ENCODE measurements around the gene WDR27.
A peak's percentile ranks its signal among the peaks of the same experiment; 100 is the strongest.
"Not testable (repeated sequence)": the region's sequence is repeated elsewhere in the genome, so short reads cannot be mapped to it uniquely, and the experiment has no call there.

Gene WDR27

GRCh38 chr6:169638915-169639314 lies 62.9 kb downstream of the WDR27 start:
- no peak for DNase-seq

- DNase-seq, result no peak
These were observed 63.4 kb downstream of the WDR27 start for GRCh38 chr6:169638388-169638787.

- no peak for DNase-seq
These were observed 66.5 kb downstream of the WDR27 start for GRCh38 chr6:169635345-169635744.

GRCh38 chr6:169632841-169633240 lies 69.0 kb downstream of the WDR27 start:
- no peak for DNase-seq

- DNase-seq, result no peak
These were observed 72.6 kb downstream of the WDR27 start for GRCh38 chr6:169629256-169629655.

GRCh38 chr6:169627736-169628607 lies 73.9 kb downstream of the WDR27 start:
- DNase-seq, result no peak

- no peak for DNase-seq
These were observed 75.2 kb downstream of the WDR27 start for GRCh38 chr6:169626649-169627048.

GRCh38 chr6:169626169-169626568 lies 75.7 kb downstream of the WDR27 start:
- DNase-seq, result no peak

GRCh38 chr6:169625376-169625775 lies 76.5 kb downstream of the WDR27 start:
- DNase-seq, result no peak

- no peak for DNase-seq
These were observed 77.0 kb downstream of the WDR27 start for GRCh38 chr6:169624785-169625184.

GRCh38 chr6:169623975-169624374 lies 77.9 kb downstream of the WDR27 start:
- no peak for DNase-seq

GRCh38 chr6:169623343-169623742 lies 78.5 kb downstream of the WDR27 start:
- DNase-seq, result no peak

- DNase-seq, result no peak
These were observed 79.2 kb downstream of the WDR27 start for GRCh38 chr6:169622618-169623017.

GRCh38 chr6:169621311-169621710 lies 80.5 kb downstream of the WDR27 start:
- DNase-seq, result no peak

GRCh38 chr6:169620171-169621130 lies 81.4 kb downstream of the WDR27 start:
- no peak for DNase-seq

GRCh38 chr6:169619650-169620049 lies 82.2 kb downstream of the WDR27 start:
- peak; percentile 13 for DNase-seq

- DNase-seq, result no peak
These were observed 83.0 kb downstream of the WDR27 start for GRCh38 chr6:169618526-169619490.

GRCh38 chr6:169617562-169617961 lies 84.3 kb downstream of the WDR27 start:
- DNase-seq, result no peak

GRCh38 chr6:169608609-169609008 lies 93.2 kb downstream of the WDR27 start:
- not testable (repeated sequence) for DNase-seq

GRCh38 chr6:169604076-169604475 lies 97.8 kb downstream of the WDR27 start:
- no peak for DNase-seq

- DNase-seq, result not testable (repeated sequence)
These were observed 100.7 kb downstream of the WDR27 start for GRCh38 chr6:169601129-169601528.

- no peak for DNase-seq
These were observed 109.3 kb downstream of the WDR27 start for GRCh38 chr6:169592558-169592957.
